ENCODE results near the gene MEF2B.

The MEF2B gene

GRCh38 chr19:19213426-19214158, 43.5 kb upstream of the MEF2B start:
- no peak for DNase-seq (ENCODE audit: low read depth)
- TF ChIP-seq CTCF (IDR thresholded peaks at IDR 0.05; ENCODE audit: insufficient read depth, low read depth, low read length, missing control alignments), result no peak
- no peak overlapping the region for H3K4me3 ChIP-seq (ENCODE audit: low read depth, low read length)

- DNase-seq (ENCODE audit: low read depth), result no peak
- TF ChIP-seq CTCF (IDR thresholded peaks at IDR 0.05; ENCODE audit: insufficient read depth, low read depth, low read length, missing control alignments), result no peak
- H3K4me3 ChIP-seq (ENCODE audit: low read depth, low read length), result no peak overlapping the region
These were observed 42.9 kb upstream of the MEF2B start for GRCh38 chr19:19212916-19213315.

GRCh38 chr19:19211499-19212420, 41.7 kb upstream of the MEF2B start, which contains the start of gene NCAN:
Gene NCAN (plus strand): TSS chr19:19211958. CDS start chr19:19216954, 4,996 bp downstream.
- no peak for DNase-seq (ENCODE audit: low read depth)
- H3K4me3 ChIP-seq (ENCODE audit: low read depth, low read length), result no peak within 1 kb of the TSS

GRCh38 chr19:19209372-19209771, 39.3 kb upstream of the MEF2B start:
- TF ChIP-seq CTCF (IDR thresholded peaks at IDR 0.05; ENCODE audit: insufficient read depth, low read depth, low read length, missing control alignments), result no peak
- no peak overlapping the region for H3K4me3 ChIP-seq (ENCODE audit: low read depth, low read length)
- DNase-seq (ENCODE audit: low read depth), result peak; percentile 41

More at GRCh38 chr19:19211499-19212420, 41.7 kb upstream of the MEF2B start, which contains the start of gene NCAN:
- no peak for TF ChIP-seq CTCF (IDR thresholded peaks at IDR 0.05; ENCODE audit: insufficient read depth, low read depth, low read length, missing control alignments)

GRCh38 chr19:19207637-19208572, 37.8 kb upstream of the MEF2B start:
- no peak for TF ChIP-seq CTCF (IDR thresholded peaks at IDR 0.05; ENCODE audit: insufficient read depth, low read depth, low read length, missing control alignments)
- DNase-seq (ENCODE audit: low read depth), result no peak
- no peak overlapping the region for H3K4me3 ChIP-seq (ENCODE audit: low read depth, low read length)

GRCh38 chr19:19206938-19207337, 36.9 kb upstream of the MEF2B start:
- no peak overlapping the region for H3K4me3 ChIP-seq (ENCODE audit: low read depth, low read length)
- no peak for TF ChIP-seq CTCF (IDR thresholded peaks at IDR 0.05; ENCODE audit: insufficient read depth, low read depth, low read length, missing control alignments)
- DNase-seq (ENCODE audit: low read depth), result no peak
